ENCODE data around the gene LRCH1.

LRCH1 gene

DNA sequence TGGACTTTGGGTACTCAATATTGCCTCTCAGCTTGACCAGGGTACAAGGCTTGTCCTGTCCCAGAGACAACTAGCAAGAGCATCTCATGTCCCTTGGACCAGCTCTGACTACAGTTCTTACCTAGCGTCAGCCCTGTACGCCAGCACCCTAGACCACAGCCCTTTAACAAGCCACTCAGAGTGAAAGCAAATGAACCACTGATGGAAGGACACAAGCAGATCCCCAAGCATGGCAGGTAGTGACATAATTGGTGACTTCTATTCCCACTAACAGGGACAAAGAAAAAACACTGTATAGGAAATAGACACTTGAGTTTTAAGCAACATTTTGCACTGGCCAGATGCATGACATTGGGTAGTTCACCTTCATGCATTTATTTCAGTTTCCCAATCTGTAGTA is 8.8 kb upstream of the LRCH1 start:
- Histone ChIP-seq H3K27ac (no peak overlapping the region), H3K4me3 (no peak overlapping the region)
- DNase-seq (ENCODE audit: low spot score), result no peak
- TF ChIP-seq, protein P1, sequence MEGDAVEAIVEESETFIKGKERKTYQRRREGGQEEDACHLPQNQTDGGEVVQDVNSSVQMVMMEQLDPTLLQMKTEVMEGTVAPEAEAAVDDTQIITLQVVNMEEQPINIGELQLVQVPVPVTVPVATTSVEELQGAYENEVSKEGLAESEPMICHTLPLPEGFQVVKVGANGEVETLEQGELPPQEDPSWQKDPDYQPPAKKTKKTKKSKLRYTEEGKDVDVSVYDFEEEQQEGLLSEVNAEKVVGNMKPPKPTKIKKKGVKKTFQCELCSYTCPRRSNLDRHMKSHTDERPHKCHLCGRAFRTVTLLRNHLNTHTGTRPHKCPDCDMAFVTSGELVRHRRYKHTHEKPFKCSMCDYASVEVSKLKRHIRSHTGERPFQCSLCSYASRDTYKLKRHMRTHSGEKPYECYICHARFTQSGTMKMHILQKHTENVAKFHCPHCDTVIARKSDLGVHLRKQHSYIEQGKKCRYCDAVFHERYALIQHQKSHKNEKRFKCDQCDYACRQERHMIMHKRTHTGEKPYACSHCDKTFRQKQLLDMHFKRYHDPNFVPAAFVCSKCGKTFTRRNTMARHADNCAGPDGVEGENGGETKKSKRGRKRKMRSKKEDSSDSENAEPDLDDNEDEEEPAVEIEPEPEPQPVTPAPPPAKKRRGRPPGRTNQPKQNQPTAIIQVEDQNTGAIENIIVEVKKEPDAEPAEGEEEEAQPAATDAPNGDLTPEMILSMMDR (IDR thresholded peaks at IDR 0.05), result no peak

DNA sequence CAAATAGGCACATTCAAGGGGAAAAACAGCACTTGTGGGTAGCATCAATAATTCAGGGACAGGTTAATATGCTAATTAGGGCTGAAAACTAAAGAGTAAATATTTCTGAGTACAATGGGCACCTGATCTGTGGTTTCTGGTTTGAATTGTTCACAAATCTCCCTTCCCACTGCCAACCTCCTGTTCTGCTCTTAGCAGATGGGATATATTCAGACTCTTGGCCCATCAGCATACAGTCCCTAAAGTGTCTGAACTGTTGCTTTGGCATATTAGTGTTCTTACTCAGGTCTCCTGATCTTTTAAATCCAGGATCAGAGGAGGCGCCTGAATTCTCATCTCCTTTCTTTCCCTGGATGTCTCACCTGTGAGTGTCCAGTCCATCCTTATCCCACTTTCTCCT is 8.2 kb upstream of the LRCH1 start:
- DNase-seq (ENCODE audit: low spot score), result no peak
- TF ChIP-seq, protein P1 (IDR thresholded peaks at IDR 0.05), result no peak
- H3K4me3 ChIP-seq, result no peak overlapping the region

DNA sequence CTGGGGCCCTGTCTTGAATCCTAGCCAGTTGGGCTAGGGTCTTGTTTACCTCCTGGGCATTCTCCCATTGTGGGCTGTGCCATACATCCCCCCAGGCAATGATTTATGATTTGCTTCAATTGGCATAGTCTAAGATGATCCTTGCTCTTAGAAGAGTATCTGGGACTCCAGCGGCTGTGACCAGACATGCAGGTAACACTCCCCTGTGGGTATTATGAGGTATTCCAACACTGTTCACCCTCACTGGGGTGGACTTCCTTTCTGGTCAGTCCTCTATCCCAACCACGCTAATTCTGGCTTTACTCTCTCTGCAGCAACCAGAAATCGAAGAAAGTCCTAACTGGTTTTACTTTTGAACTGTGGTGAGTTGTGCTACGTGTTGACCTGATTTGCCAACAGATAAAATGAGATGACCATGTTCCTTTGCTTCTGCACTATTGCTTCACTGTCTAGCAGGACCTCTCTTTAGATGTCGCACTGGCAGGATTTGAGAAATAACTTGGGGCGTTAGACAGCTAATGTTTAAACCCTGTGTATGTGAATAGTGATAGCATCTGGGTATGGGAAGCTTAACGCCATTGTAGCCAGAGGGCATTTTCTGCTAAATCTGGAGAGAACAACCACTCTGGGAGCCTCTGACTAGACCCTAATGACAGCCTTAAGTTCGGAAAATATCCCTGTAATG is 6.7 kb upstream of the LRCH1 start:
- TF ChIP-seq, protein P1 (IDR thresholded peaks at IDR 0.05), result no peak
- Histone ChIP-seq H3K4me3 (no peak overlapping the region), H3K27ac (no peak overlapping the region)
- DNase-seq (ENCODE audit: low spot score), result no peak

More for the DNA sequence above, 8.2 kb upstream of the LRCH1 start:
- H3K27ac ChIP-seq, result no peak overlapping the region

GRCh38 chr13:46550822-46551221 is 2.1 kb upstream of the LRCH1 start:
- Histone ChIP-seq H3K4me3 (no peak overlapping the region), H3K27ac (no peak overlapping the region)
- no peak for DNase-seq (ENCODE audit: low spot score)
- TF ChIP-seq, protein P1 (IDR thresholded peaks at IDR 0.05), result no peak

DNA sequence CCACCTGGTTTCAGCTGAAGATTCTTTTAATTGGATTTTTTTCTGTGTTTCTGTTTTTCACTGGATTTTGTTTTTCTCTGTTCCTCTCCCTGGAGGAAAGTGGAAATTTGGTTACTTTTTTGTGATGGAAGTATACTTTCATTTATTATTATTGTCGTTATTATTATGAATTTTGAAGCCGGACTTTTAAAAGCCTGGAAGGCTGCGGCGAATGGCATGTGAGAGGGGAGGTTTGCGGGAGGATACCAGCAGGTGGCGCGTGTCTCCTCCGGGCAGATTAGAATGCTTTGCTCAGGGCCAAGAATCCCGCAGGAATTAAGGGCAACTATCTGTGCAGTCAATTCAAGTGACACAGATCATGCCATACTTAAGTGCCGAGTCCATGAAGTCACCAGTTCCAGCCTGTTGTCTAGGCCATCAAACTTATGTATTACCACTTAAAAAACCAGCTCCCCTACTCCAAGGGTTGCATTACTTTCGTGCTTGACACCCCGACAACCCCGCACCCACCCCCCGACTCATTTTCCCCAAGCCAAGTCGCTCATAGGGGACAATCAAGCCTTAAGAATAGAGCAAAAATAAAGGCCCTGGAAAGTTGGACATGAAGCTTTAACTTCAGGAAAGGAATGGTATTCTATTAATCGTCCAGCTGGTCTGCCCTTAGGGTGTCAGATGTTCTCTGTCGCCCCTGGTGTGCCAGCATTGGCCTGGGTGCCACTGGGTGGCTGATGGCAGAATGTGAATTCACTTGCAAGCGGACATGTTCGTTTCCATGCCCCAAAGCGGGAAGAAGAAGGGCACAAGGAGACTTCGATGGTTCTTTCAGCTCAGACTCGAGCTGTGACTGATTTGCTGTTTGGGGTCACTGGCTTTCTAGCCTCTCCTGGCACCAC is 1.3 kb upstream of the LRCH1 start:
- Histone ChIP-seq H3K4me3 (peak overlapping the region; percentile 88), H3K27ac (peak overlapping the region; percentile 93 to 94)
- TF ChIP-seq, protein P1 (IDR thresholded peaks at IDR 0.05), result peak; percentile 67
- DNase-seq (ENCODE audit: low spot score), result peak; percentile 79

DNA sequence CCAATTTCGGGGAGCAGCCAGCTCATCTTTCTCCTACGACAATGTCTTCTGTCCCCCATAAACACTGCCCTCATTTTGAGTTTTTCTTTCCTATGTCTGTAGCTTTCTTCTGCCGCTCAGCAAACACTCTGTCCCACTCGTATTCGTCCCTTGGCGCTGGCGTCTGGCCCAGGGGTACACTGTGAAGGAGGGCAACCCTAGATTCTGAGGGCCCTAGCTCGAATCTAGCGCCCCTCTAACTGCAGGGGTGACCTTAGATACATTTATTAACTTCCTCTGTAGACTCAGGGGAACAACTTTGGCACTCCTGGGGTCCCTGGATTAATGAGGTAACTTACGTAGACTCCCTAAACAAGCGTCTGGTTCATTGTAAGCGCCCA is 677 bp upstream of the LRCH1 start:
- H3K4me3 ChIP-seq, result peak overlapping the region; percentile 88
- TF ChIP-seq, protein P1 (IDR thresholded peaks at IDR 0.05), result no peak
- H3K27ac ChIP-seq, result peak overlapping the region; percentile 93 to 94
- DNase-seq (ENCODE audit: low spot score), result no peak

Data from coronary artery (tissue), 2 donors.